EL (cell line): ENCODE results near the gene TFEC.
A peak's percentile ranks its signal among the peaks of the same experiment; 100 is the strongest.
"Not testable (repeated sequence)": the region's sequence is repeated elsewhere in the genome, so short reads cannot be mapped to it uniquely, and the experiment has no call there.

Experiments used
- DNase-seq: peaks from one replicate; pipeline ENCODE4 v3.0.0-alpha.2; 2016

The TFEC gene, protein sequence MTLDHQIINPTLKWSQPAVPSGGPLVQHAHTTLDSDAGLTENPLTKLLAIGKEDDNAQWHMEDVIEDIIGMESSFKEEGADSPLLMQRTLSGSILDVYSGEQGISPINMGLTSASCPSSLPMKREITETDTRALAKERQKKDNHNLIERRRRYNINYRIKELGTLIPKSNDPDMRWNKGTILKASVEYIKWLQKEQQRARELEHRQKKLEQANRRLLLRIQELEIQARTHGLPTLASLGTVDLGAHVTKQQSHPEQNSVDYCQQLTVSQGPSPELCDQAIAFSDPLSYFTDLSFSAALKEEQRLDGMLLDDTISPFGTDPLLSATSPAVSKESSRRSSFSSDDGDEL

DNA sequence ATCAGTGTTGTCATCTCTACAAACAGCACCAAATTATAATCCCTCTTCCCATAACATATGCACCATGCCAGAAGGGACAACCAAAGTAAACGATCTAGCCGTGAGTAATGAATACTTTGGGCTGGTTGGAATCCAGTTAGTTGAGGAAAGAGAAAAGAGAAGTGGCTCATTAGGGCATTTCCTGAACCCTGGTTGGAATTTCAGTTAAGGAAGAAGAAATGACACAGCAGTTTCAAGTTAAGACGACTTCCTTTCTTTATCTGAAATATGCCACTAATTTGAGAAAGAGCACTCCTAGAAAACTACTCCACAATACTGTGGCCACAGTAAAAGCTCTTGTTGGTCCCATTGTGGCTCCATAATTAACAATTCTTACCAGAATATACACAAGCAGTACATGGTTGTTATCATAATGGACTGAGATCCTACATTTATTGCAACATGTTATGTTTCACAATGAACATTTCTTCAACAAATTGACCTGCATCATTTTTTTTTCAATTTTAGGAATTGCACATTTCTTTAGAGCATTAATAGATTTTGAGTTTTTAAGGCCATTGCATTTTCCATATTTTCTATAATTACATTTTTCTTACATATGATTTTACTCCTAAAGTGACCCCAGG is at the start of gene TFEC:
Gene TFEC, minus strand, starts transcription at position 113 of the 626 bp plus-strand sequence. CDS start 46,322 bp downstream, outside the sequence.
- peak; percentile 8 for DNase-seq

DNA sequence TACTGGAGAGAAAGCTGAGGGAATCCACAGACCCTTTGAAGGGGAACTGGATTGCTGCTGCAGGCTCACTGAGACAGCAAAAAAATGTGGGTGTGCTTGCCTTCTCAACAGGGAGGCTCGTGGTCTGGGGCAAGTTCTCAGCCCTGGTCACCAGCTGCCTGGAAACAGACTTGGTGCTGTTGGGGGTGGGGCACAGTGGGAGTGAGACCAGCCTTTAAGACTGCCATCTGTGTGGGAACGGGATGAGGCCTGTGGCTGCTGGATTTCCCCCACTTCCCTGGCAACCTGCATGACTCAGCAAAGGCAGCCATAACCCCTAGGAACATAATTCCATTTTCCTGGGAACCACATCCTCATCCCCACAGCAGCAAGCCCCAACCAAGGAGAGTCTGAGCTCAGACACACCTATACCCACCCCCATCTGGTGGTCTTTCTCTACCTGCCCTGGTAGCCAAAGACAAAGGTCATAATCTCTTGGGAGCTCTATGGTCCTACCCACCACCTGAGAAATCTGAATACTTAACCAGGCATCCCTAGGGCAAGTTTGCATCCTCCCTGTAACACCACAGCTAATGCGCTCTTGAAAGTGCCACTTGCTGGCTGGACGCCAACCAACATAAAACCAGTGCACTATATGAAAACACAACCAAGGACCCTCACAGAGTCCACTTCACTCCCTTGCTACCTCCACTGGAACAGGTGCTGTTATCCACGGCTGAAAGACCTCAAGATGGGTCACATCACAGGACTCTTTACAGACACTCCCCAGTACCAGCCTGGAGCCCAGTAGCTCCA is 45.0 kb upstream of the TFEC start:
- DNase-seq = peak; percentile 25

DNA sequence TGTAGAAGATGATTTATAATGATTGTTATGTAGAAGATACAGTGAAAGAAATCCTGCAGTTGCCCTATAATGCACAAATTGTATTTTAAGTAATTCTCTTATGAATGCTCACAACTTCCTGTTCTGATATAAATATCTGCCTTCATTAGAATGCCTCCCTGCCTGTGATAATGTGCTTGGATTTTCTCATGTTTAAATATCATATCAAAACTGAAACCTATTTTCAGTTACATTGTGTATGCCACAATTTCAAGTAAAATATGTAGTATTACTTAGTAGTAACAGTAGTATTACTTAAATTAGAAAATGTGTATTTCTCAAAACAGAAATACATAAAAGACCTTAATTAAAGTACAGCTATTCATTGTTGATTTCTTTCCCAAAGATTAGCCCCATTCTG is 41.1 kb upstream of the TFEC start:
- DNase-seq = no peak

DNA sequence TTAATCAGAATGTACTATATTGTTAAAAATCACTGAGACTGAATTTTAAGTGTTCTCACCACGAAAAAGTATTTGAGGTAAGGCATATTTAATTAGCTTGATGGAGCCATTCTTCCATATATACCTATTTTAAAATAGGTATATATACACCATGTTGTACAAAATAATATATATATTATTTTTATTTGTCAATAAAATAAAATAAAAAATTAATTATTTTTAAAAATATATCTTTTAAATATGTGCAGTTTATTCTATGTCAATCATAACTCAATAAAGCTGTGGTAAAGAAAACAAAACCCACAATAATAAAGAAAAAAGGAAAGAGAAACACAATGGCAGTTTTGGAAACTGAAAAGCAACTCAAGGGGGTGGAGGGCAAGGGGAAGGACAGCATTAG is 33.6 kb upstream of the TFEC start:
- no peak for DNase-seq

DNA sequence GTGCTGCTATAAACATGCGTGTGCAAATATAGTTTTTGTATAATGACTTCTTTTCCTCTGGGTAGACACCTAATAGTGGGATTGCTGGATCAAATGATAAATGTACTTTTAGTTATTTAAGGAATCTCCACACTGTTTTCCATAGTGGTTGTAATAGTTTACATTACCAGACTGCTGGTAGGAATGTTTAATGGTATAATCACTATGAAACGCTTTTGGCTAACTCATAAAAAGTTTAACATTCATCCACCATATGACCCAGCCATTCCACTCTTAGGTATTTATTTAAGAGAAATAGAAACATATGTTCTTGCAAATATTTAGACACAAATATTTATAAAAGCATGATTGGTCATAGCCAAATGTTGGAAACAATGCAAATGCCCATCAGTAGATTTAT is 32.1 kb upstream of the TFEC start:
- DNase-seq = no peak

DNA sequence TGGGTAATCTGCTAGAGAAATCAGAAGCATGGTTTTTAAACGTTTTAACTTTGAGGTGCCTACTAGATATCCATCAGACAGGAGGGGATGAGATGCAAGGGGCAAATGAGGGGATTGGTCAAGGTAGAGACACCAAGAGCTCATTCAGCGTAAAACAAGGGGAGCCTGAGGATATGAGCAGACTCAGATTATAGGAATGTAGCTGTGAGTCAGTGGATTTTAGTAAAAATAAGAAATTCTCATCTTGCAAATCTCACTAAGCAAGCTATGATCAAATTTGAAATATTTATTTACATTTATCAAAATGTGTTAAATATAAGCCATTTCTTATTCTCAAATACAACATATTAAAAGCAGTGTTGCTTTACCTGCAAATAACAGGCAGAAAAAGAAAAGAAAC is 21.4 kb upstream of the TFEC start:
- peak; percentile 8 for DNase-seq

DNA sequence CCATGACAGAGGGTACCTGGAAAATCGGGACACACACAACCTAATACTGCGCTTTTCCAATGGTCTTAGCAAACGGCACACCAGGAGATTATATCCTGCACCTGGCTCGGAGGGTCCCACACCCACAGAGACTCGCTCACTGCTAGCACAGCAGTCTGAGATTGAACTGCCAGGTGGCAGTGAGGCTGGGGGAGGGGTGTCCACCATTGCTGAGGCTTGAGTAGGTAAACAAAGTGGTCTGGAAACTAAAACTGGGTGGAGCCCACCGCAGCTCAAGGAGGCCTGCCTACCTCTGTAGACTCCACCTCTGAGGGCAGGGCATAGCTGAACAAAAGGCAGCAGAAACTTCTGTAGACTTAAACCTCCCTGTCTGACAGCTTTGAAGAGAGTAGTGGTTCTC is 16.7 kb upstream of the TFEC start:
- not testable (repeated sequence) for DNase-seq

DNA sequence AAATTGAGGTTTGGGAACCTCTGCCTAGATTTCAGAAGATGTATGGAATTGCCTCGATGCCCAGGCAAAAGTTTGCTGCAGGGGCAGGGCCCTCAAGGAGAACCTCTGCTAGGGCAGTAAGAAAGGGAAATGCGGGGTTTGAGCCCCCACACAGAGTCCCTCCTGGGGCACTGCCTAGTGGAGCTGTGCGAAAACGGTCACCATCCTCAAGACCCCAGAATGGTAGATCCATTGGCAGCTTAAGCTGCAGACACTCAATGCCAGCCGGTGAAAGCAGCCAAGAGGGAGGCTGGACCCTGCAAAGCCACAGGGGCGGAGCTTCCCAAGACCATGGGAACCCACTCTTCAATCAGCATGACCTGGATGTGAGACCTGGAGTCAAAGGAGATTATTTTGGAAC is 15.0 kb upstream of the TFEC start:
- DNase-seq = no peak

DNA sequence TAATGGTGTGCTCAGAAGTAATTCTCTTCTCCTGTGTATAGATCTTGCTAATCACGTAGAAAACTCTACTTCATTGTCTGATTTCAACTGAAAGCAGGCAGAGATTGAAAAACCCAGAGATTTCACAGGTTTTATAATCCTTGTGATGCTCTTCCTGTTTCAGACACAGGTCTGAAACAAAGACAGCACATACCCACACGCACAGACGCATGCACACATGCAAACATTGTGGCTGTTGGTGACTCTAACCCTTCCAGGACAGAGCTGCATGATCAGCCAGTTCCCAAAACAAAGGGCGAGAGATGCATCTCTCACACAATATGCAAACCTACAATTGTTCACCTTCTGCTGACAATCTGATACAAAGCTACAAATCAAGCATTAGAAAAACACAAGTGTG is 11.1 kb upstream of the TFEC start:
- DNase-seq = no peak

DNA sequence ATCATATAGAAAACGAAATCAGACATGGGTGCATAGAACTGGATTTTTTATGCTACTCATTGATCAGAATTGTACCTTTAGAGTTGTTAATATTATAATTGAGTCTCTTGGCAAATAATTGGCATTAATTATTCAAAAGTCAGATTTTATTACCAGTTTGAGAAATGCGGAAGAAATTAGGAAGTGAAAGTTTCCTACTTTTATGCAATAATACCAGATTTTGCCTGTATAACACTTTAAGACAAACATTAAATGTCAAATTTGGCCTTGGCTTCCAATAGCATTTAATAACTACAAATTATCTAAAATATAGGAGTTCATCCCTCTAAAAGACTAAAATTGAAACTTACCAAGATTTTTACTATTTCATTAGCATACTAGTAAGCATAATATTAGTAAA is 6.8 kb upstream of the TFEC start:
- DNase-seq = no peak

DNA sequence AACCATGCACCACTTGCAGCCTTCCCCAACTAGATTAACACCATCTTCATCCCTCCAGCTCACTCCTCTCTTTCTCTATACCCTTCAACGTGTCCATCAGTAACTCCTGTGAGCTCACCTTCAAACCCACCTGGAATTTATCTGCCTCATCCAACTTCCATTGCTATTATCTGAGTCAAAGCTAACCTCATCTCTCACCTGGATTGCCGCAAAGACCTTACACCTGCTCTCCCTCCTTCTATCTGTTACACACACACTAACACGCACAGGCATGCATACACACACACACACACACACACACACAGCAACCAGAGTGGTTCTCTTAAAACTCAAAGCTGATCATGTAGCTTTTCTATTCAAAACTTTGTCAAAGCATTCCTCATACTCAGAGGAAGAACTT is 3.8 kb upstream of the TFEC start:
- DNase-seq = no peak

DNA sequence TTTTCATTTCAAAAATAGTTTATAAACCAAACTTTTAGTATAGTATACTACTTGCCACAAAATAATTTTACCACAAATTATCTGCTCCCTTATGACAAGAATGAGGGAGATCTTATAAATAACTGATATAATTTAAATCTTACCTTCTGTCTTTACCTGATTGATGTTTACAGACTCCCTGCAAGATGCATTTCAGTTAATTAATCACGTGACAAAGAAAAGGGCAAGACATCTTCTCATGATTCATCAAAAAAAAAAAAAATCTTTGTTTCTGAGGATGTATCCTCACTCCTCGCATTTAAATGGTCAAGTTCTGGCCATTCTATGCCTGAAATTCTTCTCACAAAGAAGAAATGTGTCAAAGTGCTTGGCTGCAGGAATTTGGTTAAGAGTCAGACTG is 2.3 kb upstream of the TFEC start:
- no peak for DNase-seq

DNA sequence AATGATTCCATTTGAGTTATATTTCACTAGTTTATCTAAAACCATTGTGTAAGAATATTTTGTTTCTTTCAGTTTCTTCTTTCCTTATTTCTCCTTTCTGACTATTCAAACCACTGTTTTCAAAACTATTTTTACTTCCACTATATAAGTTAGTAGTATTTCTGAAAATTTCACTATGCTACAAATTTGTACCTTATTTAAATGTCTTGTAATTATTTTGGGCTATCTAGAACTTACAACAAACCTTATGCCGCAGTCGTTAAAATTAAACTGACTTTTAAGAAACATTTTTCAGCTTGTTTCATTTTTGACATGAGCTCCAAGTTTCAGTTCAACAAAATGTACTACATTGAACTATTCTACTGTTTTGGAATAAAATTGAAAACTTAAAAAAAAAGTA is 1.8 kb downstream of the TFEC start:
- no peak for DNase-seq

DNA sequence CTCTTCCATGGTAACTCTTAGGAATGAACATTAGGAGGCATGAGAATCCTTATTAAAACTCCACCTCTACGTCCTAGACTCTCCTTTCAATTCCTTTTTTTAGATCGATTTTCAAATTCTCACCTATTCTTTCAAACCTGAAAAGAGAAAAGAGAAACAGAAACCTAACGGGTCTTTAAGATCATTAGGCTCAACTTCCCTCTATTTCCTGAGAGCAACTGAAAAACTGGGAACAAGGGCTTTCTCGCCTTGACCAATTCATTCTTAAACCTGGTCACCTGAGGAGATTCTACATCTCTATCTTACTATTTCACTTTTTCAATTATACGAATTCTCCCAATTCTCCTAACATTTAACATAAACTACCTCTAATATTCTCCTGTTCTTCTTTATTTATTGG is 2.8 kb downstream of the TFEC start:
- DNase-seq = no peak

DNA sequence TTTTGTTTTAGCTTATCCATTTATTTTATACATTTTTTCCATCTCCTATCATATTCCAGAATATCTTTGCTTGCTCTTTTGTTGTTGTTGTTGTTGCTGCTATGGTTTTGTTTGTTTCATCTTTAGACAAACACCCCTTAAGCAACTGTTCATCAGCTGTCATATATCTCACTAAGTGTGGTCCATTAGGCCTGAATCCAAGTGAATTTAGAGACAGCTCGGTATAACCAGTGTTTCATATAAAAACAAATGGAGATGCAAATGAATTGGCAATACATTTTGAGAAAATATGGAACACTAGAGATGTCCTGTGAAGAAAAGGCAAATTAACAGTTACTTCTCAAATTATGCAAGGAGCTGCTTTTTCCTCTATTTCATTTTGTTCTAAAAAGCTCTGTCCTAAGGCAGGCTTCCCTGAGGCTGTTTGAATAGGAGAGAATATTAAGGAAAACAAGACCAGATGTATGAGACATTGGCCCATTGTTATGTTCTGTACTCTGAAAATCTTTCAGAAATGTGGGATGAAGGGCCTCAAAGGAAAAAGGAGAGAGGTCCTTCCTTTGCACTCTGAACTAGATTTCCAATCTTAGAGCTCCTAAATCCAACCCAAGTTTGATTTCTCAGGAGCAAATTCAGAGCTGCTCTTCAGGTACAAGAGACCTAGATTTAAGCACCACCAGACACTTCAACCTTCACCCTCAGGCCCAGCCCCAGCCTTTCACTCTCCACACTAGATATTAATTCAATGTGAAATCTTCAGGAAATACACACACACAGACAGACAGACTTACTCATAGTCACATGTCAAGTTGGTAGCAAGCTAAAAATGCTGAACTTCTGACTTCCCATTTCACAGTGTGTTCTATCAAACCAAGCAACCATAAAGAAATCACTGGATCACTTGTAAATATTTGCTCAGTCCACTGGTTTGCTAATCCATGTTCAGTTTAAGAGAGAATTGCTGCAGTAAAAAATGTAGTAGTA is 5.4 kb downstream of the TFEC start:
- DNase-seq = no peak

DNA sequence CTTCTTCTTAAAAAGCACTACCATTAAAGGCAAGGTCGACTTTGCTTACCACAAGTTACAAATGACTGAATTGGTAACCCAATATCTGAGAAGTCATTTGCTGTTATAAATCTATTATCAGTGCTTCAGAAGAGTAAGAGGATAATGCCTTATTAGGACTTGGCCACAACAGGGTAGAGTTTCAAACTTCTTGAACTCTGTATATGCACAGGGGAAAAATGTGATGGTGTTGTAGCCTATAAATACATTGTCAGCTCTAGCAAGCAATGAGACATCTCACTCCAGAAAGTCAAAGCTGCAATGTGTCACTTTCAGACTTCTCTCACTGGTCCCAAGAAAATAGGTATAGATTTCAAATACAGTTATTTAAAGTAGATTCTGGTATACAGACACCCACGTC is 9.3 kb downstream of the TFEC start:
- no peak for DNase-seq

DNA sequence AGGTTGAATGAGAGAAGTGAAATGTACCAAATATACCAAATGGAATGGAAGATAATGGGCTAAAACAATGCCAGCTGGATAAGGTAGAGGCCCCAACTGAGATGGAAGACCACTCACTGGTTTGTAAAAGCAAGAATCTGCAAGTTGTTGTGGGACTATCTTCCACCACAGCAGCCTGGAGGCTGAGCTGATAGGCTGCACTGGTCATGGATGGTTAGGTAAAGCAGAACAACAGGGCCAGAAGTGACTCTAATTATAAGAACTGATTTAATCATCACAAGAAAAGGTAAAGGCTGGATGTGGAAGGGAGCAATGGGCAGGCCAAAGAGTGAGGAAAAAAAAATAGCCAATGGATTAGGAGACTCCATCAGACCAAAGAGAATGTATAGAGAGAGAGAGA is 11.8 kb downstream of the TFEC start:
- DNase-seq = no peak

DNA sequence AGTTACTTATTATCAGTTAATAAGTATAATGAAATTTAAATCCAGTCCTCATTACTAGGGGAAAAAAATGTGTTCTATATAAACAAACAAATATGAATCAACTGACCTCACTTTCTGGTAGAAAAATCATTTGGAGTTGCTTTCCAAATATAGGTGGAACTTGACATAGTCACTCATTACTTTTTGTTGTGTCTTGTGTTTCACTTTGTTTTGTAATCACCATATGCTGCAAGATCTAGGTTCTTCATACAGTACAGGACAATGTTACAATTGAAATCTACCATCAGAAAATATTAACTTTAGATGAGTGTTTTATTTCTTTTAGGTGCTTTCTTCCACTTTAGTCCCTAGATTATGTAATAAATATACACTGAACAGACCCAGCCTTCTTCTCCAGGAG is 16.9 kb downstream of the TFEC start:
- no peak for DNase-seq

DNA sequence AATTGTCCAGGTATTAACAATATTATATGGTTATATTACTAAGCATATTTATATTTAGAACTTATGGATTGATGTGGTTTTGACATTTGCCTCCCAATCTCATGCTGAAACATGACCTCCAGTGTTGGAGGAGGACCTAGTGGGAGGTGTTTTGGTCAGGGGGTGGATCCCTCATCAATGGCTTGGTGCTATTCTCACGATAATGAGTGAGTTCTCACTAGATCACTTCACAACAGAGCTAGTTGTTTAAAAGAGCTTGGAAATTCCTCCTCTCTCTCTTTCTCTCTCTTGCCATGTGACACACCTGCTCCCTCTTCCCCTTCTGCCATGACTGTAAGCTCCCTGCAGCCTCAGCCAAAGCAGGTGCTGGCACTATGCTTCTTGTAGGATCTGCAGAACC is 19.0 kb downstream of the TFEC start:
- DNase-seq = no peak

DNA sequence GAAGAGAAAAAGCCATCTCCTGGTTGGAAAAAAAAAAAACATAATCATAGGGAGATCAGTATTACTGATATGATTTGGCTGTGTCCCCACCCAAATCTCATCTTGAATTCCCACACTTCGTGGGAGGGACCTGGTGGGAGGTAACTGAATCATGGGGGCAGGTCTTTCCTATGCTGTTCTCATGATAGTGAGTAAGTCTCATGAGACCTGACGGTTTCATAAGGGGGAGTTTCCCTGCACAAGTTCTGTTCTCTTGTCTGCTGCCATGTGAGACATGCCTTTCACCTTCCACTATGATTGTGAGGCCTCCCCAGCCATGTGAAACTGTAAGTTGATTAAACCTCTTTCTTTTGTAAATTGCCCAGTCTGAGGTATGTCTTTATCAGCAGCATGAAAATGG is 25.8 kb downstream of the TFEC start:
- not testable (repeated sequence) for DNase-seq

DNA sequence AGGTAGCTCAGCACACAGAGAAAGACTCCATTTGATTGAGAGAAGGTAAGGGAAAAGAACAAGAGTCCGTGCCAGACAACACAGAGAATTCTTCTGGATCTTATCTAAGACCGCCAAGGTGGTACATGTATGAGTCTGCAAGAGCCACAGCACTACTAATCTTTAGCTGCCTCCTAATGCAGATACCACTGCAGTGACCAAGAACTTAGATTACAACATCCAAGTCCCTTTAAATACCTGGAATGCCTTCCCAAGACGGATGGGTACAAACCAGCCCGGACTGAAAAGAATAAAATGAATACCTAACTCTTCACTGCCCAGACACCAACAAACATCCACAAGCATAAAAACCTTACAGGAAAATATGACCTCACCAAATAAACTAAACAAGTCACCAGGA is 33.3 kb downstream of the TFEC start:
- DNase-seq = no peak

DNA sequence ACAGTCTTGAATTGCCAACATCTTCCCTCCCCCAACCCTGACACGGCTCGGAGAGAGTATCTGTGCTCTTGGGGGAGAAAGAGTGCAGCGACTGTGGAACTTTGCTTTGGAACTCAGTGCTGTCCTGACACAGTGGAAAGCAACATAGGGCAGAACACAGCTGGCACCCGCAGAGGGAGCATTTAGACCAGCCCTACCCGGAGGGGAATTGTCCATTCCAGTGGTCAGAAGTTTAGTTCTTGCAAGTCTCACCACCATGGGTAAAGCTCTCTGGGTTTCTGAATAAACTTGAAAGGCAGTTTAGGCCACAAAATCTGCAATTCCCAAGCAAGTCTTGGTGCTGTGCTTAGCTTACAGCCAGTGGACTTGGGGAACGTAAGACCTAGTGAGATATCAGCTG is 34.9 kb downstream of the TFEC start:
- no peak for DNase-seq

DNA sequence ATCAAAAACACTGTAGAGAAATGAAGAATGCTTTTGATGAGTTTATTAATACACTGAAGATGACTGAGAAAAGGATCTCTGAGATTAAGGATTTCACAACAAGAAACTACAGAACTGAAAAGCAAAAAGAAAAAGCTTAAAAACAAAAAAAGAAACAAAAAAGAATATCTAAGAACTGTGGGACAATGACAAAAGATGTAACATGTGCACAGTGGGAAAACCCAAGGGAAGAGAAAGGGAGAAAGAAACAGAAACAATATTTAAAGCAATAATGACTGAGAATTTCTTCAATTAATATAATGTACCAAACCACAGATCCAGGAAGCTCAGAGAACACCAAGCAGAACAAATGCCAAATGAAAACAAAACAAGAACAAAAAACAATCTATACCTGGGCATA is 42.2 kb downstream of the TFEC start:
- DNase-seq = no peak
